ENCODE results near the gene NADK2.

The NADK2 gene

DNA sequence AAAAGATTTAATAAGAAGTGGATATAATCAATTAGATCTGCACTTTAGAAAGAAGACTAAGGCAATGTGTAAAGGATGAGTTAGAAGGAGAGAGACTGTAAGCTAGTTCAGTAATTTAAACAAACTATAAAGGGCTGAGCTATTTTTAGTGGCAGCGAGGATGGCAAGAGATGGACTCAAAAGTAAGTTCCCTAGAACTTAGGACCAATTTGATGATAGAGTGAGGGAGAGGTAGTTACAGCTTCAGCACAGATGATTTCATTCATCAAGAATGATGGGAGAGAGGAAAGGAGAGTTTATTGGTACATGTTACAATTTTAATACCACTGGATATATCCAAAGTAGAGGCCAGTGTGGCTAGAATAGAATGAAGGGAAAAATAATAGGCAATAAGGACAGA is 19.1 kb downstream of the NADK2 start:
- TF ChIP-seq NFIC (IDR thresholded peaks at IDR 0.05) (no peak), ZBTB7A (IDR thresholded peaks at IDR 0.05; ENCODE audit: low read depth) (no peak), RAD21 (IDR thresholded peaks at IDR 0.05; ENCODE audit: low read depth) (no peak), USF1 (IDR thresholded peaks at IDR 0.05) (no peak), FOXM1 (IDR thresholded peaks at IDR 0.05; ENCODE audit: borderline replicate concordance, low read depth) (no peak), EP300 (IDR thresholded peaks at IDR 0.05; ENCODE audit: borderline replicate concordance) (no peak), YY1 (IDR thresholded peaks at IDR 0.05; ENCODE audit: low read depth) (no peak), TCF12 (IDR thresholded peaks at IDR 0.05; ENCODE audit: low read depth) (no peak)

GRCh38 chr5:36217988-36218387 is 23.7 kb downstream of the NADK2 start:
- TF ChIP-seq MAX (IDR thresholded peaks at IDR 0.05) (no peak), NFIC (IDR thresholded peaks at IDR 0.05) (no peak), FOXM1 (IDR thresholded peaks at IDR 0.05; ENCODE audit: borderline replicate concordance, low read depth) (no peak), TAF1 (IDR thresholded peaks at IDR 0.05; ENCODE audit: low read depth) (no peak), TCF12 (IDR thresholded peaks at IDR 0.05; ENCODE audit: low read depth) (no peak), USF1 (IDR thresholded peaks at IDR 0.05) (no peak), CREB1 (IDR thresholded peaks at IDR 0.05; ENCODE audit: low read depth) (no peak), EP300 (IDR thresholded peaks at IDR 0.05; ENCODE audit: borderline replicate concordance) (no peak), REST (IDR thresholded peaks at IDR 0.05; ENCODE audit: low read depth) (no peak), EGR1 (IDR thresholded peaks at IDR 0.05) (no peak)

- TF ChIP-seq NFIC (IDR thresholded peaks at IDR 0.05) (no peak), CEBPB (IDR thresholded peaks at IDR 0.05) (no peak), YY1 (IDR thresholded peaks at IDR 0.05; ENCODE audit: low read depth) (no peak), TCF12 (IDR thresholded peaks at IDR 0.05; ENCODE audit: low read depth) (no peak), FOXM1 (IDR thresholded peaks at IDR 0.05; ENCODE audit: borderline replicate concordance, low read depth) (no peak), MAX (IDR thresholded peaks at IDR 0.05) (no peak), USF1 (IDR thresholded peaks at IDR 0.05) (no peak), RAD21 (IDR thresholded peaks at IDR 0.05; ENCODE audit: low read depth) (no peak), ZBTB7A (IDR thresholded peaks at IDR 0.05; ENCODE audit: low read depth) (no peak), EGR1 (IDR thresholded peaks at IDR 0.05) (no peak), CREB1 (IDR thresholded peaks at IDR 0.05; ENCODE audit: low read depth) (no peak), EP300 (IDR thresholded peaks at IDR 0.05; ENCODE audit: borderline replicate concordance) (no peak), TEAD4 (IDR thresholded peaks at IDR 0.05) (no peak), REST (IDR thresholded peaks at IDR 0.05; ENCODE audit: low read depth) (no peak), TAF1 (IDR thresholded peaks at IDR 0.05; ENCODE audit: low read depth) (no peak)
Measured at GRCh38 chr5:36217567-36217966, 24.2 kb downstream of the NADK2 start.

DNA sequence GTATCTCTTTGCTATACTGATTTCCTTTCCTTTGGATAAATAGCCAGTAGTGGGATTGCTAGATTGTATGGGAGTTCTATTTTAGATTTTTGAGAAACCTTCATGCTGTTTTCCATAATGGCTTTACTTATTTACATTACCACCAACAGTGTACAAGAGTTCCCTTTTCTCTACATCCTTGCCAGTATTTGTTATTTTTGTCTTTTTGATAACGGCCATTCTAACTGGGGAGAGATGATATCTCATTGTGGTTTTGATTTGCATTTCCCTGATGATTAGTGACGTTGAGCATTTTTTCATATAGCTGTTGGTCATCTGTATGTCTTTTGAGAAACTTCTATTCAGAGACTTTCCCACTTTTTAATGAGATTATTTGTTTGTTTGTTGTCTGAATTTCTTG is 25.8 kb downstream of the NADK2 start:
- TF ChIP-seq CREB1 (IDR thresholded peaks at IDR 0.05; ENCODE audit: low read depth) (no peak), TEAD4 (IDR thresholded peaks at IDR 0.05) (no peak), EP300 (IDR thresholded peaks at IDR 0.05; ENCODE audit: borderline replicate concordance) (no peak), NFIC (IDR thresholded peaks at IDR 0.05) (no peak), MAX (IDR thresholded peaks at IDR 0.05) (no peak), TCF12 (IDR thresholded peaks at IDR 0.05; ENCODE audit: low read depth) (no peak), ZBTB7A (IDR thresholded peaks at IDR 0.05; ENCODE audit: low read depth) (no peak), RAD21 (IDR thresholded peaks at IDR 0.05; ENCODE audit: low read depth) (no peak), REST (IDR thresholded peaks at IDR 0.05; ENCODE audit: low read depth) (no peak), FOXM1 (IDR thresholded peaks at IDR 0.05; ENCODE audit: borderline replicate concordance, low read depth) (no peak)
